PC-3 (cell line): ENCODE results near the gene TNFAIP8L3. TPM values are rescaled to one million over a fixed set of nuclear protein-coding genes. Genes with fewer than 3 reads are reported as not detected.

Source experiments
- ATAC-seq: fragments of 200-7000 bp; cut with Tn5 transposase; 2 replicates; pipeline ENCODE4 v1.9.1; 2020; ENCODE audit warnings: mild to moderate bottlenecking, moderate library complexity
- BruUV-seq: library from RNA; stranded (reverse); fragments of 400-500 nt; replicated peaks from 2 replicates; lab custom pipeline; 2021; lab: Mats Ljungman, UMichigan
- CTCF ChIA-PET: fragments of 300-600 bp; sonication (Branson Sonifier 250); formaldehyde crosslinking; loops from one replicate; lab custom pipeline; 2022; ENCODE audit warnings: antibody characterized with exemption; lab: Charles Lee
- POLR2A ChIA-PET: fragments of 300-600 bp; sonication (Branson Sonifier 250); formaldehyde crosslinking; loops from one replicate; lab custom pipeline; 2022; ENCODE audit warnings: antibody characterized with exemption; ENCODE audit not compliant: unreplicated experiment; lab: Charles Lee
- DNase-seq: peaks from one replicate; pipeline ENCODE4 v3.0.0-alpha.2; 2015
- H2AFZ ChIP-seq: fragments of 300-600 bp; sonication (generic); 2 replicates; pipeline ENCODE4 v1.6.0; 2016; ENCODE audit warnings: antibody characterized with exemption, low read length
- H3F3A ChIP-seq: fragments of 300-600 bp; sonication (generic); one replicate; pipeline ENCODE4 v1.6.0; 2017; ENCODE audit warnings: antibody characterized with exemption, low read length, control low read depth, mild to moderate bottlenecking; ENCODE audit not compliant: unreplicated experiment
- H3K27ac ChIP-seq: fragments of 300-600 bp; sonication (generic); 2 replicates; pipeline ENCODE4 v1.5.1; 2016; ENCODE audit warnings: mild to moderate bottlenecking, low read length
- H3K27me3 ChIP-seq: fragments of 300-600 bp; sonication (generic); 2 replicates; pipeline ENCODE4 v1.6.1; 2016; ENCODE audit warnings: low read length, mixed read lengths
- H3K36me3 ChIP-seq: fragments of 300-600 bp; sonication (generic); 2 replicates; pipeline ENCODE4 v1.6.1; 2016; ENCODE audit warnings: low read depth, mixed run types, low read length, mixed read lengths
- H3K4me1 ChIP-seq: fragments of 300-600 bp; sonication (generic); 2 replicates; pipeline ENCODE4 v1.5.1; 2016; ENCODE audit warnings: low read length; ENCODE audit not compliant: insufficient read depth
- H3K4me2 ChIP-seq: fragments of 300-600 bp; sonication (generic); 2 replicates; pipeline ENCODE4 v1.6.0; 2016; ENCODE audit warnings: low read length
- H3K4me3 ChIP-seq: fragments of 300-600 bp; sonication (generic); 2 replicates; pipeline ENCODE4 v1.5.1; 2016; ENCODE audit warnings: mild to moderate bottlenecking, low read length, mixed read lengths
- H3K79me2 ChIP-seq: fragments of 300-600 bp; sonication (generic); 2 replicates; pipeline ENCODE4 v1.6.1; 2017; ENCODE audit warnings: low read length, mixed read lengths
- H3K9ac ChIP-seq: fragments of 300-600 bp; sonication (generic); 2 replicates; pipeline ENCODE4 v1.6.0; 2016; ENCODE audit warnings: mild to moderate bottlenecking, low read length
- H3K9me2 ChIP-seq: fragments of 300-600 bp; sonication (generic); replicated peaks from 2 replicates; pipeline ENCODE4 v1.6.1; 2016; ENCODE audit warnings: mixed run types, low read length, mixed read lengths
- H3K9me3 ChIP-seq: fragments of 300-600 bp; sonication (generic); 2 replicates; pipeline ENCODE4 v1.6.1; 2016; ENCODE audit warnings: low read length, mixed read lengths
- H4K20me1 ChIP-seq: fragments of 300-600 bp; sonication (generic); 2 replicates; pipeline ENCODE4 v1.6.1; 2016; ENCODE audit warnings: low read length, mixed read lengths
- EZH2 ChIP-seq: fragments of 300-600 bp; sonication (generic); IDR thresholded peaks from one replicate; pipeline ENCODE4 v1.6.1; 2017; ENCODE audit warnings: antibody characterized with exemption, mild to moderate bottlenecking, low read length; ENCODE audit not compliant: unreplicated experiment
- EZH2phosphoT487 ChIP-seq: fragments of 300-600 bp; sonication (generic); IDR thresholded peaks from 2 replicates; pipeline ENCODE4 v1.6.1; 2018; ENCODE audit warnings: mild to moderate bottlenecking, antibody characterized with exemption, low read length, borderline replicate concordance
- intact Hi-C: fragments of 100-400 bp; cut with micrococcal nuclease; formaldehyde crosslinking; loops from 2 replicates; pipeline ENCODE4 v1.9.0; 2023
- total RNA-seq: library from RNA; depleted of rRNA; stranded (reverse); fragments of >200 nt; gene quantifications from 2 replicates; pipeline ENCODE4 v1.2.3, GENCODE V29; 2014
- TF ChIP-seq, protein P1 (sequence below): fragments of 300-600 bp; sonication (generic); conservative IDR thresholded peaks from 2 replicates; pipeline ENCODE4 v1.5.1; 2017; ENCODE audit warnings: antibody characterized with exemption, low read depth, mild to moderate bottlenecking, low read length

Gene TNFAIP8L3
- total RNA-seq, 1 experiment from 2014 or later = not detected

DNA sequence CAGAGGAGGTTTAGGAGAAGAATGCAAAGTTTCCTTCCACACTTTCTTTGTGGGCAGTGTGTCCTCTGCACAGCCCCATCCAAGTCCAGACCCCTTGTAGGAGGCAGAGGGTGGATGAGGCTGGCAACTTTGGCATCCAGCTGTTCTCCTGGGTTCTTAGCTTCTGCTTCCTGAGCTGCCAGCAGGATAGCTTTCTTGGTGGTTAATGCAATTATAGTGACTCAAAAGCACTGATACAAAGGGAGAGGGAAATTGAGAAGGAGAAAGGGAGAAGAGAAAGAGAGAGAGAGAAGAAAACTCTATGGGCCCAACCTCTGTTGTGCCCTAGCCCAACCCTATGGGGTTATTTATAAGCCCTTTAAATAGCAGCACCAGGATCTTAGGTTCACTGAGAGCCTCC is 4.5 kb upstream of the TNFAIP8L3 start:
- no peak for DNase-seq
- Histone ChIP-seq H3F3A (no peaks in the 10 kb centered on the region), H3K4me1 (peaks cover 3% of the 10 kb centered on the region; the same call in 1 of the 2 replicates), H2AFZ (no peak overlapping the region), H3K9me2 (no peaks in the 10 kb centered on the region), H3K4me2 (no peak overlapping the region), H4K20me1 (no peaks in the 10 kb centered on the region), H3K27ac (no peak overlapping the region), H3K27me3 (peaks cover 21% of the 10 kb centered on the region), H3K79me2 (no peaks in the 10 kb centered on the region), H3K9me3 (no peaks in the 10 kb centered on the region), H3K4me3 (no peak overlapping the region), H3K9ac (no peak overlapping the region), H3K36me3 (no peaks in the 10 kb centered on the region)
- intact Hi-C loops = no loop called here
- ChIA-PET CTCF (no interaction called here), POLR2A (no interaction called here)
- BruUV-seq = no TSS peak
- TF ChIP-seq EZH2phosphoT487 = no peak
- TF ChIP-seq, protein P1, sequence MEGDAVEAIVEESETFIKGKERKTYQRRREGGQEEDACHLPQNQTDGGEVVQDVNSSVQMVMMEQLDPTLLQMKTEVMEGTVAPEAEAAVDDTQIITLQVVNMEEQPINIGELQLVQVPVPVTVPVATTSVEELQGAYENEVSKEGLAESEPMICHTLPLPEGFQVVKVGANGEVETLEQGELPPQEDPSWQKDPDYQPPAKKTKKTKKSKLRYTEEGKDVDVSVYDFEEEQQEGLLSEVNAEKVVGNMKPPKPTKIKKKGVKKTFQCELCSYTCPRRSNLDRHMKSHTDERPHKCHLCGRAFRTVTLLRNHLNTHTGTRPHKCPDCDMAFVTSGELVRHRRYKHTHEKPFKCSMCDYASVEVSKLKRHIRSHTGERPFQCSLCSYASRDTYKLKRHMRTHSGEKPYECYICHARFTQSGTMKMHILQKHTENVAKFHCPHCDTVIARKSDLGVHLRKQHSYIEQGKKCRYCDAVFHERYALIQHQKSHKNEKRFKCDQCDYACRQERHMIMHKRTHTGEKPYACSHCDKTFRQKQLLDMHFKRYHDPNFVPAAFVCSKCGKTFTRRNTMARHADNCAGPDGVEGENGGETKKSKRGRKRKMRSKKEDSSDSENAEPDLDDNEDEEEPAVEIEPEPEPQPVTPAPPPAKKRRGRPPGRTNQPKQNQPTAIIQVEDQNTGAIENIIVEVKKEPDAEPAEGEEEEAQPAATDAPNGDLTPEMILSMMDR = no peak
- TF ChIP-seq EZH2 = no peak
- no peak for ATAC-seq

- CTCF ChIA-PET = interaction anchor here (0.5 to 0.6 kb wide), 2 partner anchors 65 to 284 kb away, joined by 3 to 5 read pairs; no protein-coding TSS in a partner anchor
These were observed 3.6 kb upstream of the TNFAIP8L3 start for GRCh38 chr15:51098331-51098619.

More at GRCh38 chr15:51098331-51098619, 3.6 kb upstream of the TNFAIP8L3 start:
- H3K27me3 ChIP-seq = peaks cover 21% of the 10 kb centered on the region
- no peak overlapping the region for H3K9ac ChIP-seq
- ATAC-seq (no peak), DNase-seq (no peak)
- no TSS peak for BruUV-seq
- no peaks in the 10 kb centered on the region for H3K36me3 ChIP-seq
- TF ChIP-seq, protein P1 = no peak
- TF ChIP-seq EZH2 (no peak), EZH2phosphoT487 (no peak)
- no peak overlapping the region for H3K4me2 ChIP-seq
- H3K4me3 ChIP-seq = no peak overlapping the region
- no peaks in the 10 kb centered on the region for H3K9me3 ChIP-seq
- no peak overlapping the region for H3K27ac ChIP-seq
- POLR2A ChIA-PET = no interaction called here
- H3K4me1 ChIP-seq = peaks cover 3% of the 10 kb centered on the region; the same call in 1 of the 2 replicates
- no peak overlapping the region for H2AFZ ChIP-seq
- intact Hi-C loops = no loop called here
- H3K79me2 ChIP-seq = no peaks in the 10 kb centered on the region
- no peaks in the 10 kb centered on the region for H3F3A ChIP-seq
- no peaks in the 10 kb centered on the region for H3K9me2 ChIP-seq
- H4K20me1 ChIP-seq = no peaks in the 10 kb centered on the region
